Fibroblast of mammary gland (primary cell): ENCODE data around the gene TMEM156.

Experiments
- DNase-seq: peaks from one replicate; pipeline ENCODE4 v3.0.0-alpha.2; 2010; ENCODE audit warnings: low read depth
- H3K4me3 ChIP-seq: 2 replicates; pipeline ENCODE4 v1.5.1; 2011; ENCODE audit warnings: low read depth, mild to moderate bottlenecking, low read length, moderate library complexity; ENCODE audit not compliant: control insufficient read depth
- CTCF ChIP-seq: conservative IDR thresholded peaks from 2 replicates; pipeline ENCODE4 v1.5.1; 2011; ENCODE audit warnings: low read depth, low read length, inconsistent platforms; ENCODE audit not compliant: control insufficient read depth, insufficient read depth

TMEM156 gene

GRCh38 chr4:38917481-38918025 lies 114.7 kb downstream of the TMEM156 start:
- DNase-seq: no peak
- no peak overlapping the region for H3K4me3 ChIP-seq
- no peak for TF ChIP-seq CTCF
